CD14-positive monocyte (primary cell): ENCODE data around the gene KLHL6. TPM values are rescaled to one million over a fixed set of nuclear protein-coding genes. Genes with fewer than 3 reads are reported as not detected.

Experiments
- DNase-seq, 3 donors: peaks; one replicate each; pipeline ENCODE4 v3.0.0-alpha.2; 2011 to 2022
- H2AFZ ChIP-seq: 2 replicates; pipeline ENCODE4 v1.6.0; 2012; ENCODE audit warnings: mild to moderate bottlenecking, low read depth, low read length, inconsistent platforms; ENCODE audit not compliant: insufficient read depth, poor library complexity, severe bottlenecking
- H3K27ac ChIP-seq, 2 donors: 1 replicate in 1 of 2; 2 replicates in 1 of 2; pipeline ENCODE4 v1.5.1; 2012 to 2013; ENCODE audit warnings: low read length in 2 of 2, control low read depth in 1 of 2, inconsistent platforms in 1 of 2, low read depth in 1 of 2, mild to moderate bottlenecking in 1 of 2
- H3K27me3 ChIP-seq, 2 donors: one replicate each; pipeline versions ENCODE4 v1.6.0 to v1.6.1; 2011 to 2013; ENCODE audit warnings: low read length in 2 of 2; ENCODE audit not compliant: control insufficient read depth in 2 of 2, insufficient read depth in 2 of 2
- H3K36me3 ChIP-seq, 2 donors: replicated peaks in 1 of 2; 1 replicate in 1 of 2; 2 replicates in 1 of 2; pipeline versions ENCODE4 v1.5.1 to v1.6.1; 2012 to 2013; ENCODE audit warnings: low read length in 2 of 2, control low read depth in 1 of 2, inconsistent platforms in 1 of 2, mild to moderate bottlenecking in 1 of 2; ENCODE audit not compliant: insufficient read depth in 2 of 2, control insufficient read depth in 1 of 2
- H3K4me1 ChIP-seq, 2 donors: 1 replicate in 1 of 2; 2 replicates in 1 of 2; pipeline versions ENCODE4 v1.5.1 to v1.6.1; 2012 to 2013; ENCODE audit warnings: low read length in 2 of 2, control low read depth in 1 of 2, inconsistent platforms in 1 of 2, mild to moderate bottlenecking in 1 of 2, moderate library complexity in 1 of 2; ENCODE audit not compliant: insufficient read depth in 2 of 2, control insufficient read depth in 1 of 2
- H3K4me2 ChIP-seq: replicated peaks from 2 replicates; pipeline ENCODE3; 2012; ENCODE audit warnings: low read length, moderate library complexity, mild to moderate bottlenecking; ENCODE audit not compliant: poor library complexity, severe bottlenecking; ENCODE audit errors: extremely low read depth
- H3K4me3 ChIP-seq, 3 experiments: fragments of 200-600 bp in 1 of 3; sonication (generic) in 1 of 3; replicated peaks in 1 of 3; 1 replicate in 2 of 3; 2 replicates in 1 of 3; pipeline ENCODE4 v1.5.1; 2011 to 2013; ENCODE audit warnings: low read length in 3 of 3, mild to moderate bottlenecking in 3 of 3, control low read depth in 2 of 3, low read depth in 2 of 3, inconsistent platforms in 1 of 3, moderate library complexity in 1 of 3
- H3K79me2 ChIP-seq: 2 replicates; pipeline ENCODE4 v1.6.0; 2012; ENCODE audit warnings: mild to moderate bottlenecking, control low read depth, inconsistent platforms, low read length, moderate library complexity; ENCODE audit not compliant: insufficient read depth
- H3K9ac ChIP-seq: 2 replicates; pipeline ENCODE4 v1.6.0; 2017; ENCODE audit warnings: low read length, mild to moderate bottlenecking; ENCODE audit not compliant: insufficient read depth, poor library complexity, severe bottlenecking
- H3K9me3 ChIP-seq, 2 donors: replicated peaks in 1 of 2; 1 replicate in 1 of 2; 2 replicates in 1 of 2; pipeline versions ENCODE4 v1.5.1 to v1.6.1; 2012 to 2013; ENCODE audit warnings: low read length in 2 of 2, control low read depth in 1 of 2; ENCODE audit not compliant: control insufficient read depth in 1 of 2, insufficient read depth in 1 of 2
- H4K20me1 ChIP-seq: 2 replicates; pipeline ENCODE4 v1.6.0; 2012; ENCODE audit warnings: mild to moderate bottlenecking, low read length, control low read depth, moderate library complexity; ENCODE audit not compliant: insufficient read depth
- H3K27ac Mint-ChIP-seq, 7 donors: one replicate each; pipeline ENCODE4 v1.8.0; 2020; ENCODE audit warnings: mild to moderate bottlenecking in 7 of 7, mixed read lengths in 7 of 7, moderate library complexity in 6 of 7, inconsistent platforms in 2 of 7
- H3K27me3 Mint-ChIP-seq, 3 donors: one replicate each; pipeline ENCODE4 v1.8.0; 2021 to 2022; ENCODE audit warnings: low read depth in 3 of 3, mild to moderate bottlenecking in 3 of 3, mixed read lengths in 3 of 3, moderate library complexity in 3 of 3, inconsistent platforms in 1 of 3
- H3K36me3 Mint-ChIP-seq, 2 donors: one replicate each; pipeline ENCODE4 v1.8.0; 2020; ENCODE audit warnings: mixed read lengths in 2 of 2, inconsistent platforms in 1 of 2, mild to moderate bottlenecking in 1 of 2
- H3K4me1 Mint-ChIP-seq: one replicate; pipeline ENCODE4 v1.8.0; 2020; ENCODE audit warnings: mild to moderate bottlenecking, mixed read lengths
- H3K4me3 Mint-ChIP-seq, 2 donors: one replicate each; pipeline ENCODE4 v1.8.0; 2020; ENCODE audit warnings: mild to moderate bottlenecking in 2 of 2, mixed read lengths in 2 of 2, moderate library complexity in 1 of 2
- H3K9me3 Mint-ChIP-seq, 7 donors: one replicate each; pipeline ENCODE4 v1.8.0; 2020 to 2022; ENCODE audit warnings: mixed read lengths in 7 of 7, mild to moderate bottlenecking in 6 of 7, moderate library complexity in 6 of 7, inconsistent platforms in 2 of 7
- WGBS: methylation state at CpG from one replicate; pipeline ENCODE4 v1.1.5; 2013; ENCODE audit warnings: missing lambda C conversion rate; ENCODE audit not compliant: insufficient coverage; 5-methylcytosine and 5-hydroxymethylcytosine counted together
- intact Hi-C, 2 donors: fragments of 100-400 bp; cut with micrococcal nuclease; formaldehyde crosslinking; loops; one replicate each; pipeline versions ENCODE4 v1.15.0 to v1.15.1; 2023
- polyA plus RNA-seq, 3 donors: library from polyadenylated mRNA; depleted of rRNA in 1 of 3; unstranded in 2 of 3; stranded (reverse) in 1 of 3; fragments of 300-500 nt in 2 of 3; fragments of >200 nt in 1 of 3; fragmentation: Illumina TruSeq in 2 of 3; gene quantifications; 1 replicate in 2 of 3; 2 replicates in 1 of 3; pipeline ENCODE4 v1.2.3, GENCODE V29; 2012 to 2021
- TF ChIP-seq, protein P1 (sequence below): fragments of 200-600 bp; IDR thresholded peaks from one replicate; pipeline ENCODE4 v1.8.0; 2022; ENCODE audit warnings: antibody characterized with exemption, mild to moderate bottlenecking

Gene KLHL6
- polyA plus RNA-seq, 3 donors, result 5.7 to 15.2 (median 10.6) TPM

DNA sequence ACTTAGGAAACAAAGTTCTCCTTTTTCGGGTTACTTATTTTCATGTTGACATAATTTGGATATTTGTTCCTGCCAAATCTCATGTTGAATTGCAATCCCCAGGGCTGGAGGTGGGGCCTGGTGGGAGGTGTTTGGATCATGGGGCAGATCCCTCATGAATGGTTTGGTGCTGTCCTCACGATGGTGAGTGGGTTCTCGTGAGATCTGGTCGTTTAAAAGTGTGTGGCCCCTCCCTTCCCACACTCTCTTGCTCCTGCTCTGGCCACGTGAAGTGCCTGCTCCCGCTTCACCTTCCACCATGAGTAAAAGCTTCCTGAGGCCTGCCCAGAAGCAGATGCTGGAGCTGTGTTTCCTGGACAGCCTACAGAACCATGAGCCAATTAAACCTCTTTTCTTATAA is 83.4 kb downstream of the KLHL6 start:
- Histone ChIP-seq H3K4me1 (peaks cover 4 to 11% of the 10 kb centered on the region in 2 donors), H3K36me3 (no peaks in the 10 kb centered on the region), H4K20me1 (no peaks in the 10 kb centered on the region), H3K4me2 (no peak overlapping the region), H3K9me3 (no peaks in the 10 kb centered on the region), H2AFZ (no peak overlapping the region), H3K4me3 (no peak overlapping the region), H3K9ac (no peak overlapping the region), H3K79me2 (no peaks in the 10 kb centered on the region), H3K27ac (no peak overlapping the region), H3K27me3 (no peaks in the 10 kb centered on the region)
- intact Hi-C loops, result loop anchor here (5.0 kb wide), 2 partner anchors 80 to 295 kb away; no protein-coding TSS in a partner anchor
- TF ChIP-seq, protein P1, sequence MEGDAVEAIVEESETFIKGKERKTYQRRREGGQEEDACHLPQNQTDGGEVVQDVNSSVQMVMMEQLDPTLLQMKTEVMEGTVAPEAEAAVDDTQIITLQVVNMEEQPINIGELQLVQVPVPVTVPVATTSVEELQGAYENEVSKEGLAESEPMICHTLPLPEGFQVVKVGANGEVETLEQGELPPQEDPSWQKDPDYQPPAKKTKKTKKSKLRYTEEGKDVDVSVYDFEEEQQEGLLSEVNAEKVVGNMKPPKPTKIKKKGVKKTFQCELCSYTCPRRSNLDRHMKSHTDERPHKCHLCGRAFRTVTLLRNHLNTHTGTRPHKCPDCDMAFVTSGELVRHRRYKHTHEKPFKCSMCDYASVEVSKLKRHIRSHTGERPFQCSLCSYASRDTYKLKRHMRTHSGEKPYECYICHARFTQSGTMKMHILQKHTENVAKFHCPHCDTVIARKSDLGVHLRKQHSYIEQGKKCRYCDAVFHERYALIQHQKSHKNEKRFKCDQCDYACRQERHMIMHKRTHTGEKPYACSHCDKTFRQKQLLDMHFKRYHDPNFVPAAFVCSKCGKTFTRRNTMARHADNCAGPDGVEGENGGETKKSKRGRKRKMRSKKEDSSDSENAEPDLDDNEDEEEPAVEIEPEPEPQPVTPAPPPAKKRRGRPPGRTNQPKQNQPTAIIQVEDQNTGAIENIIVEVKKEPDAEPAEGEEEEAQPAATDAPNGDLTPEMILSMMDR, result no peak
- Mint-ChIP-seq H3K4me1 (peaks cover 10% of the 10 kb centered on the region), H3K27me3 (peaks cover 0 to 1% (median 0%) of the 10 kb centered on the region in 3 donors), H3K36me3 (no peaks in the 10 kb centered on the region), H3K27ac (no peak overlapping the region), H3K9me3 (no peaks in the 10 kb centered on the region), H3K4me3 (no peak overlapping the region)
- no peak for DNase-seq
- 46% methylated on average over 3 of the region's 6 CpGs for WGBS

DNA sequence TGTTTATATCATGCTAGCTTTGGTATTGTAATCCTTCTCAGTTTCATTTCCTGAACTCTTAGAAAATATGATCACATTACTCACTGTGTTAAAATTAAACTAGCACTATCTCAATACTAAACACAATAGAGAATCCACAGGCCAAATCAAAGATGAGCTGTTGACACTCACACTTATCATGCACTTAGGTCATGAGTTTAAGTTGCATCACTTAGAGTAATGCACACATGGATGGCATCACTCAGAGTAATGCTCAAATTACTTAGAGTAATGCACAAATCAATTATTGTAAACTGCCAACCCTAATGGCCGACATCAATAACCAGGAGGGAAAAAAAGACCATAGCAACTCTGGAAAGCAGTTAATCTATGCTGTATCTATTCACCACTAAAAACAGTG is 87.1 kb downstream of the KLHL6 start:
- Histone ChIP-seq H3K36me3 (no peaks in the 10 kb centered on the region), H3K4me1 (peaks cover 4 to 11% of the 10 kb centered on the region in 2 donors), H3K27ac (no peak overlapping the region), H3K4me2 (no peak overlapping the region), H3K4me3 (no peak overlapping the region), H3K9ac (no peak overlapping the region), H3K79me2 (no peaks in the 10 kb centered on the region), H3K9me3 (no peaks in the 10 kb centered on the region), H2AFZ (no peak overlapping the region), H4K20me1 (no peaks in the 10 kb centered on the region), H3K27me3 (no peaks in the 10 kb centered on the region)
- Mint-ChIP-seq H3K4me3 (no peak overlapping the region), H3K4me1 (peaks cover 3% of the 10 kb centered on the region), H3K9me3 (peaks cover 0 to 2% (median 0%) of the 10 kb centered on the region in 7 donors), H3K36me3 (no peaks in the 10 kb centered on the region), H3K27ac (no peak overlapping the region), H3K27me3 (peaks cover 0 to 2% (median 1%) of the 10 kb centered on the region in 3 donors)
- TF ChIP-seq, protein P1, result no peak
- no peak for DNase-seq
- 83% methylated on average over 1 of the region's 1 CpG for WGBS
- intact Hi-C loops, result loop anchor here in 1 of 2 donors (2.0 to 10.0 kb wide), 2 partner anchors 298 to 416 kb away; partner anchors contain the start of gene PARL
